ENCODE data around the gene TAF8. TPM values are rescaled to one million over a fixed set of nuclear protein-coding genes. Genes with fewer than 3 reads are reported as not detected.

The TAF8 gene
- total and polyA plus RNA-seq, 2 donors = 13.0 to 21.9 TPM

GRCh38 chr6:42010909-42011308, 39.4 kb upstream of the TAF8 start:
- H3K9me3 ChIP-seq (ENCODE audit: control insufficient read depth in 2 of 2, insufficient read depth in 1 of 2, low read length in 1 of 2) = peaks cover 0 to 4% of the 10 kb centered on the region in 2 donors
- WGBS = 5% methylated on average over 1 of the region's 1 CpG
- H3K4me1 ChIP-seq (ENCODE audit: control insufficient read depth in 2 of 2, insufficient read depth in 2 of 2, low read length in 2 of 2) = peaks cover 58 to 89% of the 10 kb centered on the region in 2 donors
- peak overlapping the region; percentile 25 to 94 for H3K27ac ChIP-seq (ENCODE audit: low read depth in 1 of 2, low read length in 1 of 2)
- no peak for DNase-seq (ENCODE audit: low read depth in 6 of 9, low spot score in 9 of 9)
- peaks cover 20 to 30% of the 10 kb centered on the region in 2 donors for H3K36me3 ChIP-seq (ENCODE audit: control insufficient read depth in 2 of 2, insufficient read depth in 2 of 2, low read length in 1 of 2)
- H3K4me3 ChIP-seq (ENCODE audit: low read length in 2 of 2) = peak overlapping the region in 1 of 2 donors; percentile 33
- no peaks in the 10 kb centered on the region for H3K27me3 ChIP-seq (ENCODE audit: control insufficient read depth in 2 of 2, insufficient read depth in 1 of 2, low read length in 1 of 2)

DNA sequence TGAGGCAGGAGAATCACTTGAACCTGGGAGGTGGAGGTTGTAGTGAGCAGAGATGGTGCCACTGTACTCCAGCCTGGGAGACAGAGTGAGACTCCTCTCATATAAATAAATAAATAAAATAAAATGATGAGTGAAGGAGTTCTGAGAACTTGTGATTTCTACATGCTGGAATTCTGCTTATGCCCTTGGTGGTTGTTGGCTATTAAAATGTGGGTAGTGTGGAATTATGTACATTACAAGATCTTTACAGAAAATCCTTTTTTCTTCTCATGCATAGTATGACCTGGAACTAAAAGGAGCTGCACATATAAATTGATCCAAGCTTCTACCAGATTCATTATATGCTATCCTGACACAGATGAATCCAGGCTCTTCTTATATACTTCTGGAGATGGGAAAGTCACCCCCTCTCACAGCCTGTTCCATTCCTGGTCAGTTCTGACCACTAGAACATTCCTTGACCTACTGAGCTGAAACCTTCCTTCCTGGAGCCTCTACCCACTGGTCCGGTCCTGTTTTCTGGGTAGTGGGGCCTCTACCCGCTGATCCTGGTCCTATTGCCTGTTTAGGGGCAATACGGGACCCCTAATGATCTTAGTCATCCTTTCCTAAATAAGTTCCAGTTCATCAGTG, 37.7 kb upstream of the TAF8 start:
- no peak for DNase-seq (ENCODE audit: low read depth in 6 of 9, low spot score in 9 of 9)

GRCh38 chr6:42013134-42013516, 37.2 kb upstream of the TAF8 start:
- Histone ChIP-seq H3K27ac (ENCODE audit: low read depth in 1 of 2, low read length in 1 of 2) (peak overlapping the region in 1 of 2 donors; percentile 44), H3K36me3 (ENCODE audit: control insufficient read depth in 2 of 2, insufficient read depth in 2 of 2, low read length in 1 of 2) (peaks cover 29 to 36% of the 10 kb centered on the region in 2 donors), H3K4me3 (ENCODE audit: low read length in 2 of 2) (no peak overlapping the region), H3K9me3 (ENCODE audit: control insufficient read depth in 2 of 2, insufficient read depth in 1 of 2, low read length in 1 of 2) (peaks cover 0 to 4% of the 10 kb centered on the region in 2 donors), H3K4me1 (ENCODE audit: control insufficient read depth in 2 of 2, insufficient read depth in 2 of 2, low read length in 2 of 2) (peaks cover 65 to 92% of the 10 kb centered on the region in 2 donors), H3K27me3 (ENCODE audit: control insufficient read depth in 2 of 2, insufficient read depth in 1 of 2, low read length in 1 of 2) (no peaks in the 10 kb centered on the region)
- 84% methylated on average over 2 of the region's 2 CpGs for WGBS
- DNase-seq (ENCODE audit: low read depth in 6 of 9, low spot score in 9 of 9) = no peak

More for the DNA sequence above, 37.7 kb upstream of the TAF8 start:
- Histone ChIP-seq H3K27me3 (ENCODE audit: control insufficient read depth in 2 of 2, insufficient read depth in 1 of 2, low read length in 1 of 2) (no peaks in the 10 kb centered on the region), H3K9me3 (ENCODE audit: control insufficient read depth in 2 of 2, insufficient read depth in 1 of 2, low read length in 1 of 2) (peaks cover 0 to 4% of the 10 kb centered on the region in 2 donors), H3K4me1 (ENCODE audit: control insufficient read depth in 2 of 2, insufficient read depth in 2 of 2, low read length in 2 of 2) (peaks cover 62 to 92% of the 10 kb centered on the region in 2 donors), H3K27ac (ENCODE audit: low read depth in 1 of 2, low read length in 1 of 2) (peak overlapping the region in 1 of 2 donors; percentile 44), H3K4me3 (ENCODE audit: low read length in 2 of 2) (no peak overlapping the region), H3K36me3 (ENCODE audit: control insufficient read depth in 2 of 2, insufficient read depth in 2 of 2, low read length in 1 of 2) (peaks cover 29 to 35% of the 10 kb centered on the region in 2 donors)
- 98% methylated on average over 3 of the region's 3 CpGs for WGBS

GRCh38 chr6:42017021-42017643, 33.2 kb upstream of the TAF8 start:
- peaks cover 17 to 37% of the 10 kb centered on the region in 2 donors for H3K36me3 ChIP-seq (ENCODE audit: control insufficient read depth in 2 of 2, insufficient read depth in 2 of 2, low read length in 1 of 2)

DNA sequence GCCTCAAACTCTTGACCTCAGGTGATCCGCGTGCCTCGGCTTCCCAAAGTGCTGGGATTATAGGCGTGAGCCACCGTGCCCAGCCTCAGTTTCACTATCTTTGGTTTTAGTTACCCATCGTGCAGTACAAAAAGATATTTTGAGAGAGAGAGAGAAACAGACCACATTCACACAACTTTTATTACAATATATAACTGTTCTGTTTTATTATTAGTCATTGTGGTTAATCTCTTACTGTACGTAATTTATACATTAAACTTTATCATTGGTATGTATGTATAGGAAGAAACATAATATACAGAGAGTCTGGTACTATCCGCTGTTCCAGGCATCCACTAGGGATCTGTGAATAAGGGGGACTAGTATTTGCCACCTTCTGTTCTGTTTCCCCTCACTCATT, 29.4 kb upstream of the TAF8 start:
- Histone ChIP-seq H3K4me3 (ENCODE audit: low read length in 2 of 2) (no peak overlapping the region), H3K4me1 (ENCODE audit: control insufficient read depth in 2 of 2, insufficient read depth in 2 of 2, low read length in 2 of 2) (peaks cover 63 to 93% of the 10 kb centered on the region in 2 donors), H3K36me3 (ENCODE audit: control insufficient read depth in 2 of 2, insufficient read depth in 2 of 2, low read length in 1 of 2) (peaks cover 23 to 42% of the 10 kb centered on the region in 2 donors), H3K9me3 (ENCODE audit: control insufficient read depth in 2 of 2, insufficient read depth in 1 of 2, low read length in 1 of 2) (peaks cover 0 to 12% of the 10 kb centered on the region in 2 donors), H3K27me3 (ENCODE audit: control insufficient read depth in 2 of 2, insufficient read depth in 1 of 2, low read length in 1 of 2) (no peaks in the 10 kb centered on the region), H3K27ac (ENCODE audit: low read depth in 1 of 2, low read length in 1 of 2) (peak overlapping the region in 1 of 2 donors; percentile 97)
- WGBS = 96% methylated on average over 8 of the region's 8 CpGs
- DNase-seq (ENCODE audit: low read depth in 6 of 9, low spot score in 9 of 9) = no peak

More at GRCh38 chr6:42017021-42017643, 33.2 kb upstream of the TAF8 start:
- no peak overlapping the region for H3K4me3 ChIP-seq (ENCODE audit: low read length in 2 of 2)
- DNase-seq (ENCODE audit: low read depth in 6 of 9, low spot score in 9 of 9) = peak in 1 of 9 donors; percentile 65
- peak overlapping the region; percentile 8 to 89 for H3K27ac ChIP-seq (ENCODE audit: low read depth in 1 of 2, low read length in 1 of 2)
- 15% methylated on average over 4 of the region's 4 CpGs for WGBS
- peaks cover 54 to 86% of the 10 kb centered on the region in 2 donors for H3K4me1 ChIP-seq (ENCODE audit: control insufficient read depth in 2 of 2, insufficient read depth in 2 of 2, low read length in 2 of 2)
- no peaks in the 10 kb centered on the region for H3K27me3 ChIP-seq (ENCODE audit: control insufficient read depth in 2 of 2, insufficient read depth in 1 of 2, low read length in 1 of 2)
- H3K9me3 ChIP-seq (ENCODE audit: control insufficient read depth in 2 of 2, insufficient read depth in 1 of 2, low read length in 1 of 2) = no peaks in the 10 kb centered on the region

- Histone ChIP-seq H3K4me1 (ENCODE audit: control insufficient read depth in 2 of 2, insufficient read depth in 2 of 2, low read length in 2 of 2) (peaks cover 67 to 93% of the 10 kb centered on the region in 2 donors), H3K4me3 (ENCODE audit: low read length in 2 of 2) (peak overlapping the region; percentile 9 to 23), H3K27me3 (ENCODE audit: control insufficient read depth in 2 of 2, insufficient read depth in 1 of 2, low read length in 1 of 2) (no peaks in the 10 kb centered on the region), H3K27ac (ENCODE audit: low read depth in 1 of 2, low read length in 1 of 2) (peak overlapping the region; percentile 89 to 97), H3K9me3 (ENCODE audit: control insufficient read depth in 2 of 2, insufficient read depth in 1 of 2, low read length in 1 of 2) (peaks cover 0 to 12% of the 10 kb centered on the region in 2 donors), H3K36me3 (ENCODE audit: control insufficient read depth in 2 of 2, insufficient read depth in 2 of 2, low read length in 1 of 2) (peaks cover 29 to 44% of the 10 kb centered on the region in 2 donors)
- WGBS = 30% methylated on average over 12 of the region's 12 CpGs
- peak in 8 of 9 donors; percentile 72 to 95 (median 84) for DNase-seq (ENCODE audit: low read depth in 6 of 9, low spot score in 9 of 9)
Observed at GRCh38 chr6:42021847-42022754, 28.2 kb upstream of the TAF8 start.

- peaks cover 0 to 12% of the 10 kb centered on the region in 2 donors for H3K9me3 ChIP-seq (ENCODE audit: control insufficient read depth in 2 of 2, insufficient read depth in 1 of 2, low read length in 1 of 2)
- peaks cover 30 to 48% of the 10 kb centered on the region in 2 donors for H3K36me3 ChIP-seq (ENCODE audit: control insufficient read depth in 2 of 2, insufficient read depth in 2 of 2, low read length in 1 of 2)
- no peaks in the 10 kb centered on the region for H3K27me3 ChIP-seq (ENCODE audit: control insufficient read depth in 2 of 2, insufficient read depth in 1 of 2, low read length in 1 of 2)
- peaks cover 63 to 91% of the 10 kb centered on the region in 2 donors for H3K4me1 ChIP-seq (ENCODE audit: control insufficient read depth in 2 of 2, insufficient read depth in 2 of 2, low read length in 2 of 2)
- H3K27ac ChIP-seq (ENCODE audit: low read depth in 1 of 2, low read length in 1 of 2) = peak overlapping the region; percentile 89 to 97
- peak overlapping the region in 1 of 2 donors; percentile 9 for H3K4me3 ChIP-seq (ENCODE audit: low read length in 2 of 2)
- DNase-seq (ENCODE audit: low read depth in 6 of 9, low spot score in 9 of 9) = no peak
- 68% methylated on average over 14 of the region's 14 CpGs for WGBS
Observed at GRCh38 chr6:42022755-42023384, 27.5 kb upstream of the TAF8 start.

GRCh38 chr6:42025066-42025844, 25.1 kb upstream of the TAF8 start:
- 92% methylated on average over 11 of the region's 11 CpGs for WGBS
- H3K9me3 ChIP-seq (ENCODE audit: control insufficient read depth in 2 of 2, insufficient read depth in 1 of 2, low read length in 1 of 2) = peaks cover 0 to 12% of the 10 kb centered on the region in 2 donors
- H3K27me3 ChIP-seq (ENCODE audit: control insufficient read depth in 2 of 2, insufficient read depth in 1 of 2, low read length in 1 of 2) = no peaks in the 10 kb centered on the region
- peak overlapping the region in 1 of 2 donors; percentile 97 for H3K27ac ChIP-seq (ENCODE audit: low read depth in 1 of 2, low read length in 1 of 2)
- no peak for DNase-seq (ENCODE audit: low read depth in 6 of 9, low spot score in 9 of 9)
- H3K36me3 ChIP-seq (ENCODE audit: control insufficient read depth in 2 of 2, insufficient read depth in 2 of 2, low read length in 1 of 2) = peaks cover 51 to 70% of the 10 kb centered on the region in 2 donors
- peaks cover 73 to 97% of the 10 kb centered on the region in 2 donors for H3K4me1 ChIP-seq (ENCODE audit: control insufficient read depth in 2 of 2, insufficient read depth in 2 of 2, low read length in 2 of 2)
- H3K4me3 ChIP-seq (ENCODE audit: low read length in 2 of 2) = no peak overlapping the region
